PC-3 (cell line): ENCODE measurements around the gene AJUBA. TPM values are rescaled to one million over a fixed set of nuclear protein-coding genes. Genes with fewer than 3 reads are reported as not detected.

Source experiments
- ATAC-seq: fragments of 200-7000 bp; cut with Tn5 transposase; 2 replicates; pipeline ENCODE4 v1.9.1; 2020; ENCODE audit warnings: mild to moderate bottlenecking, moderate library complexity
- BruUV-seq: library from RNA; stranded (reverse); fragments of 400-500 nt; replicated peaks from 2 replicates; lab custom pipeline; 2021; lab: Mats Ljungman, UMichigan
- CTCF ChIA-PET: fragments of 300-600 bp; sonication (Branson Sonifier 250); formaldehyde crosslinking; loops from one replicate; lab custom pipeline; 2022; ENCODE audit warnings: antibody characterized with exemption; lab: Charles Lee
- POLR2A ChIA-PET: fragments of 300-600 bp; sonication (Branson Sonifier 250); formaldehyde crosslinking; loops from one replicate; lab custom pipeline; 2022; ENCODE audit warnings: antibody characterized with exemption; ENCODE audit not compliant: unreplicated experiment; lab: Charles Lee
- DNase-seq: peaks from one replicate; pipeline ENCODE4 v3.0.0-alpha.2; 2015
- H2AFZ ChIP-seq: fragments of 300-600 bp; sonication (generic); 2 replicates; pipeline ENCODE4 v1.6.0; 2016; ENCODE audit warnings: antibody characterized with exemption, low read length
- H3F3A ChIP-seq: fragments of 300-600 bp; sonication (generic); one replicate; pipeline ENCODE4 v1.6.0; 2017; ENCODE audit warnings: antibody characterized with exemption, low read length, control low read depth, mild to moderate bottlenecking; ENCODE audit not compliant: unreplicated experiment
- H3K27ac ChIP-seq: fragments of 300-600 bp; sonication (generic); 2 replicates; pipeline ENCODE4 v1.5.1; 2016; ENCODE audit warnings: mild to moderate bottlenecking, low read length
- H3K27me3 ChIP-seq: fragments of 300-600 bp; sonication (generic); 2 replicates; pipeline ENCODE4 v1.6.1; 2016; ENCODE audit warnings: low read length, mixed read lengths
- H3K36me3 ChIP-seq: fragments of 300-600 bp; sonication (generic); 2 replicates; pipeline ENCODE4 v1.6.1; 2016; ENCODE audit warnings: low read depth, mixed run types, low read length, mixed read lengths
- H3K4me1 ChIP-seq: fragments of 300-600 bp; sonication (generic); 2 replicates; pipeline ENCODE4 v1.5.1; 2016; ENCODE audit warnings: low read length; ENCODE audit not compliant: insufficient read depth
- H3K4me2 ChIP-seq: fragments of 300-600 bp; sonication (generic); 2 replicates; pipeline ENCODE4 v1.6.0; 2016; ENCODE audit warnings: low read length
- H3K4me3 ChIP-seq: fragments of 300-600 bp; sonication (generic); 2 replicates; pipeline ENCODE4 v1.5.1; 2016; ENCODE audit warnings: mild to moderate bottlenecking, low read length, mixed read lengths
- H3K79me2 ChIP-seq: fragments of 300-600 bp; sonication (generic); 2 replicates; pipeline ENCODE4 v1.6.1; 2017; ENCODE audit warnings: low read length, mixed read lengths
- H3K9ac ChIP-seq: fragments of 300-600 bp; sonication (generic); 2 replicates; pipeline ENCODE4 v1.6.0; 2016; ENCODE audit warnings: mild to moderate bottlenecking, low read length
- H3K9me2 ChIP-seq: fragments of 300-600 bp; sonication (generic); replicated peaks from 2 replicates; pipeline ENCODE4 v1.6.1; 2016; ENCODE audit warnings: mixed run types, low read length, mixed read lengths
- H3K9me3 ChIP-seq: fragments of 300-600 bp; sonication (generic); 2 replicates; pipeline ENCODE4 v1.6.1; 2016; ENCODE audit warnings: low read length, mixed read lengths
- H4K20me1 ChIP-seq: fragments of 300-600 bp; sonication (generic); 2 replicates; pipeline ENCODE4 v1.6.1; 2016; ENCODE audit warnings: low read length, mixed read lengths
- EZH2 ChIP-seq: fragments of 300-600 bp; sonication (generic); IDR thresholded peaks from one replicate; pipeline ENCODE4 v1.6.1; 2017; ENCODE audit warnings: antibody characterized with exemption, mild to moderate bottlenecking, low read length; ENCODE audit not compliant: unreplicated experiment
- EZH2phosphoT487 ChIP-seq: fragments of 300-600 bp; sonication (generic); IDR thresholded peaks from 2 replicates; pipeline ENCODE4 v1.6.1; 2018; ENCODE audit warnings: mild to moderate bottlenecking, antibody characterized with exemption, low read length, borderline replicate concordance
- intact Hi-C: fragments of 100-400 bp; cut with micrococcal nuclease; formaldehyde crosslinking; loops from 2 replicates; pipeline ENCODE4 v1.9.0; 2023
- total RNA-seq: library from RNA; depleted of rRNA; stranded (reverse); fragments of >200 nt; gene quantifications from 2 replicates; pipeline ENCODE4 v1.2.3, GENCODE V29; 2014
- TF ChIP-seq, protein P1 (sequence below): fragments of 300-600 bp; sonication (generic); conservative IDR thresholded peaks from 2 replicates; pipeline ENCODE4 v1.5.1; 2017; ENCODE audit warnings: antibody characterized with exemption, low read depth, mild to moderate bottlenecking, low read length

Gene AJUBA
- total RNA-seq, 1 experiment from 2014 or later = 81.1 TPM

GRCh38 chr14:23002592-23002991 lies 20.2 kb upstream of the AJUBA start:
- ChIA-PET CTCF (no interaction called here), POLR2A (no interaction called here)
- intact Hi-C loops = no loop called here
- no peaks in the 10 kb centered on the region for H3K79me2 ChIP-seq
- no peak for DNase-seq
- H3K9me2 ChIP-seq = no peaks in the 10 kb centered on the region
- H3K27ac ChIP-seq = no peak overlapping the region
- H3K27me3 ChIP-seq = no peaks in the 10 kb centered on the region
- no peak overlapping the region for H3K4me3 ChIP-seq
- no TSS peak for BruUV-seq
- H3K9ac ChIP-seq = no peak overlapping the region
- H2AFZ ChIP-seq = no peak overlapping the region
- H3K4me1 ChIP-seq = peaks cover 19% of the 10 kb centered on the region
- H3K36me3 ChIP-seq = no peaks in the 10 kb centered on the region
- no peaks in the 10 kb centered on the region for H4K20me1 ChIP-seq
- peaks cover 7% of the 10 kb centered on the region for H3F3A ChIP-seq
- TF ChIP-seq EZH2phosphoT487 = no peak
- TF ChIP-seq EZH2 = no peak
- TF ChIP-seq, protein P1, sequence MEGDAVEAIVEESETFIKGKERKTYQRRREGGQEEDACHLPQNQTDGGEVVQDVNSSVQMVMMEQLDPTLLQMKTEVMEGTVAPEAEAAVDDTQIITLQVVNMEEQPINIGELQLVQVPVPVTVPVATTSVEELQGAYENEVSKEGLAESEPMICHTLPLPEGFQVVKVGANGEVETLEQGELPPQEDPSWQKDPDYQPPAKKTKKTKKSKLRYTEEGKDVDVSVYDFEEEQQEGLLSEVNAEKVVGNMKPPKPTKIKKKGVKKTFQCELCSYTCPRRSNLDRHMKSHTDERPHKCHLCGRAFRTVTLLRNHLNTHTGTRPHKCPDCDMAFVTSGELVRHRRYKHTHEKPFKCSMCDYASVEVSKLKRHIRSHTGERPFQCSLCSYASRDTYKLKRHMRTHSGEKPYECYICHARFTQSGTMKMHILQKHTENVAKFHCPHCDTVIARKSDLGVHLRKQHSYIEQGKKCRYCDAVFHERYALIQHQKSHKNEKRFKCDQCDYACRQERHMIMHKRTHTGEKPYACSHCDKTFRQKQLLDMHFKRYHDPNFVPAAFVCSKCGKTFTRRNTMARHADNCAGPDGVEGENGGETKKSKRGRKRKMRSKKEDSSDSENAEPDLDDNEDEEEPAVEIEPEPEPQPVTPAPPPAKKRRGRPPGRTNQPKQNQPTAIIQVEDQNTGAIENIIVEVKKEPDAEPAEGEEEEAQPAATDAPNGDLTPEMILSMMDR = no peak
- H3K4me2 ChIP-seq = no peak overlapping the region
- no peaks in the 10 kb centered on the region for H3K9me3 ChIP-seq
- no peak for ATAC-seq

DNA sequence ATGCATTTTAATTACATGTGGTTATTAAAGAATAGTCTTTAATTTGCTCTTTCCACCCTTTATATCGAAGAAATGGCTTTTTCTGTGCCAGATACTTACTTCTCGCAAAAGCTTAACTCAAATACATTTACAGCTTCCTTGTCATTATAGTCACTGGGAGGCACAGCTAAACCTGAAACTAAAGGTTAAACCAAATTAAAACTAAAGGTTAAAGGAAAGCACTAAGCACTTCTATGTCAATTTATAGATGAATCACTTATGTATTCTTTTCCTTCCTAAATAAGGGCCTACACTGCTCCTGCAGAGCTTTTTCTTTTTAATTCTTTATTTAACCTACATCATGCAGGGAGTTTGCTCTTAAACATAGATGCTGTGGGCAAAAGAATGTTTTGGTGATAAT lies 18.5 kb upstream of the AJUBA start:
- H2AFZ ChIP-seq = no peak overlapping the region
- H3K36me3 ChIP-seq = no peaks in the 10 kb centered on the region
- no peak overlapping the region for H3K27ac ChIP-seq
- ChIA-PET CTCF (no interaction called here), POLR2A (no interaction called here)
- BruUV-seq = no TSS peak
- TF ChIP-seq EZH2phosphoT487 (no peak), EZH2 (no peak)
- TF ChIP-seq, protein P1 = no peak
- no peak overlapping the region for H3K4me3 ChIP-seq
- DNase-seq = no peak
- no peaks in the 10 kb centered on the region for H3F3A ChIP-seq
- H3K9me2 ChIP-seq = no peaks in the 10 kb centered on the region
- intact Hi-C loops = no loop called here
- H4K20me1 ChIP-seq = no peaks in the 10 kb centered on the region
- no peaks in the 10 kb centered on the region for H3K79me2 ChIP-seq
- no peaks in the 10 kb centered on the region for H3K9me3 ChIP-seq
- H3K4me2 ChIP-seq = no peak overlapping the region
- peaks cover 8% of the 10 kb centered on the region for H3K4me1 ChIP-seq
- no peaks in the 10 kb centered on the region for H3K27me3 ChIP-seq
- peak; percentile 65 for ATAC-seq
- no peak overlapping the region for H3K9ac ChIP-seq

- H3K4me1 ChIP-seq = peaks cover 5% of the 10 kb centered on the region; the same call in 1 of the 2 replicates
- H3K9me3 ChIP-seq = no peaks in the 10 kb centered on the region
- no peak overlapping the region for H3K9ac ChIP-seq
- H3K79me2 ChIP-seq = no peaks in the 10 kb centered on the region
- H4K20me1 ChIP-seq = no peaks in the 10 kb centered on the region
- no peak for DNase-seq
- POLR2A ChIA-PET = no interaction called here
- H3K4me2 ChIP-seq = no peak overlapping the region
- H3K27ac ChIP-seq = no peak overlapping the region
- no peaks in the 10 kb centered on the region for H3F3A ChIP-seq
- intact Hi-C loops = no loop called here
- no peak for ATAC-seq
- H3K9me2 ChIP-seq = no peaks in the 10 kb centered on the region
- CTCF ChIA-PET = no interaction called here
- TF ChIP-seq EZH2phosphoT487 (no peak), EZH2 (no peak)
- TF ChIP-seq, protein P1 = no peak
- no peak overlapping the region for H3K4me3 ChIP-seq
- BruUV-seq = no TSS peak
- H3K36me3 ChIP-seq = no peaks in the 10 kb centered on the region
- H2AFZ ChIP-seq = no peak overlapping the region
- H3K27me3 ChIP-seq = no peaks in the 10 kb centered on the region
Observed at GRCh38 chr14:22998329-22999012, 16.1 kb upstream of the AJUBA start.
